ENCODE measurements around the gene PNMA8B.

PNMA8B gene

GRCh38 chr19:46486358-46486757 is 9.3 kb downstream of the PNMA8B start:
- DNase-seq: no peak

GRCh38 chr19:46484656-46485055 is 11.0 kb downstream of the PNMA8B start:
- no peak for DNase-seq

GRCh38 chr19:46482631-46483030 is 13.0 kb downstream of the PNMA8B start:
- DNase-seq: no peak

GRCh38 chr19:46481947-46482346 is 13.7 kb downstream of the PNMA8B start:
- DNase-seq: no peak

- DNase-seq: no peak
These were observed 14.3 kb downstream of the PNMA8B start for GRCh38 chr19:46481223-46481848.

GRCh38 chr19:46480415-46480814 is 15.3 kb downstream of the PNMA8B start:
- no peak for DNase-seq

- DNase-seq: peak; percentile 26
These were observed 17.2 kb downstream of the PNMA8B start for GRCh38 chr19:46478356-46478986.

- DNase-seq: no peak
These were observed 19.7 kb downstream of the PNMA8B start for GRCh38 chr19:46475986-46476385.

GRCh38 chr19:46474211-46474610 is 21.5 kb downstream of the PNMA8B start:
- no peak for DNase-seq

- DNase-seq: no peak
These were observed 23.1 kb downstream of the PNMA8B start for GRCh38 chr19:46472592-46472991.

- peak; percentile 11 for DNase-seq
These were observed 23.7 kb downstream of the PNMA8B start for GRCh38 chr19:46471811-46472543.

GRCh38 chr19:46471116-46471733 is 24.4 kb downstream of the PNMA8B start, which contains the start of gene PNMA8A:
TSS of gene PNMA8A (minus strand) at chr19:46471563. CDS start at chr19:46471035, 528 bp downstream.
- no peak for DNase-seq

GRCh38 chr19:46470376-46470775 is 25.3 kb downstream of the PNMA8B start:
- no peak for DNase-seq

GRCh38 chr19:46469541-46470185 is 26.0 kb downstream of the PNMA8B start:
- DNase-seq: no peak

GRCh38 chr19:46466536-46467196 is 29.0 kb downstream of the PNMA8B start:
- no peak for DNase-seq

GRCh38 chr19:46463516-46463915 is 32.2 kb downstream of the PNMA8B start:
- DNase-seq: no peak

GRCh38 chr19:46461537-46461936 is 34.1 kb downstream of the PNMA8B start:
- no peak for DNase-seq

GRCh38 chr19:46460981-46461380 is 34.7 kb downstream of the PNMA8B start:
- no peak for DNase-seq

GRCh38 chr19:46460055-46460454 is 35.6 kb downstream of the PNMA8B start:
- no peak for DNase-seq

GRCh38 chr19:46456930-46457329 is 38.7 kb downstream of the PNMA8B start:
- no peak for DNase-seq

- DNase-seq: no peak
These were observed 41.4 kb downstream of the PNMA8B start for GRCh38 chr19:46454244-46454643.

- no peak for DNase-seq
These were observed 42.0 kb downstream of the PNMA8B start for GRCh38 chr19:46453661-46454060.

GRCh38 chr19:46452186-46452585 is 43.5 kb downstream of the PNMA8B start:
- no peak for DNase-seq
